B cell (primary cell): ENCODE data around the gene ZFP62.

Experiments used
- EZH2 ChIP-seq: IDR thresholded peaks from 2 replicates; pipeline ENCODE4 v1.6.1; 2012; ENCODE audit warnings: borderline replicate concordance, low read depth, mild to moderate bottlenecking, moderate library complexity, low read length; ENCODE audit not compliant: insufficient read depth, poor library complexity, severe bottlenecking
- TF ChIP-seq, protein P1 (sequence below): fragments of 200-600 bp; IDR thresholded peaks from one replicate; pipeline ENCODE4 v1.8.0; 2022; ENCODE audit warnings: antibody characterized with exemption, mild to moderate bottlenecking

DNA sequence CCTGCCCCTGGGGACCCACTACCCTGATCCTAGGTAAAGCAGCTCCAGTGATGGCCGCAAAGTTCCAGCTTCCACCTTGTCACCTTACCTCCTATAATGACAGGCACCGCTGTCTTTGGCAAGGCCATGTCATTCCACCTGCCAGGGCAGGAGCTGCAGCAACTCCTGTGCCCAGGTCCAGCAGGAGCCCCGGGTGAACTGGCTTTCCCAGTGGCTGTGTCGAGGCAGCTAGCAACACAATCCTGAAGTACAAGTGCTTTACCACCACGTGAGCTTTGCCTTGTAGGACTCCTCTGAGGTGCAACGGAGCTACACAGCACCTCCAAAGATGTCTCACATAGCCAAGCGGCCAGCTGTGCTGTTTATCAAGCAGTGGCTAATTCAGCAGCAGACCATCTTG, 37.7 kb downstream of the ZFP62 start:
- TF ChIP-seq, protein P1, sequence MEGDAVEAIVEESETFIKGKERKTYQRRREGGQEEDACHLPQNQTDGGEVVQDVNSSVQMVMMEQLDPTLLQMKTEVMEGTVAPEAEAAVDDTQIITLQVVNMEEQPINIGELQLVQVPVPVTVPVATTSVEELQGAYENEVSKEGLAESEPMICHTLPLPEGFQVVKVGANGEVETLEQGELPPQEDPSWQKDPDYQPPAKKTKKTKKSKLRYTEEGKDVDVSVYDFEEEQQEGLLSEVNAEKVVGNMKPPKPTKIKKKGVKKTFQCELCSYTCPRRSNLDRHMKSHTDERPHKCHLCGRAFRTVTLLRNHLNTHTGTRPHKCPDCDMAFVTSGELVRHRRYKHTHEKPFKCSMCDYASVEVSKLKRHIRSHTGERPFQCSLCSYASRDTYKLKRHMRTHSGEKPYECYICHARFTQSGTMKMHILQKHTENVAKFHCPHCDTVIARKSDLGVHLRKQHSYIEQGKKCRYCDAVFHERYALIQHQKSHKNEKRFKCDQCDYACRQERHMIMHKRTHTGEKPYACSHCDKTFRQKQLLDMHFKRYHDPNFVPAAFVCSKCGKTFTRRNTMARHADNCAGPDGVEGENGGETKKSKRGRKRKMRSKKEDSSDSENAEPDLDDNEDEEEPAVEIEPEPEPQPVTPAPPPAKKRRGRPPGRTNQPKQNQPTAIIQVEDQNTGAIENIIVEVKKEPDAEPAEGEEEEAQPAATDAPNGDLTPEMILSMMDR, result no peak
- TF ChIP-seq EZH2, result no peak
